ENCODE data around the gene DNAJC7. TPM values are rescaled to one million over a fixed set of nuclear protein-coding genes. Genes with fewer than 3 reads are reported as not detected.
"Not testable (repeated sequence)": the region's sequence is repeated elsewhere in the genome, so short reads cannot be mapped to it uniquely, and the experiment has no call there.

The DNAJC7 gene
- total and polyA plus RNA-seq, 4 donors, result 87.3 to 133 (median 108) TPM

DNA sequence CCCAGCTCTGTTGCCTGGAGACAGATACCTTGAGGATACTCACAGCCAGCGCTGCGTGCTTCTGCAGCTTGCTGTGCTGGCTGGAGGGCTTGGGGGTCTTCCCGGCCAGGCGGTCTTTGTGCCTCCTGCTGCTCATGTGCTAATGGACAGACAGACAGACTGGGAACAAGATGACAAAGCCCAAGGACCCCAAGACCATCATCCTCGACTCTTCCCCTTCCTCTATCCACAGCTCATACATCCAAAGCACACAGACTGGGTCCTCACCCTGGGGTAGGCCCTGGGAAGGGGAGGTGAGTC, 10.3 kb upstream of the DNAJC7 start:
- WGBS (ENCODE audit: insufficient coverage), result 23% methylated on average over 5 of the region's 5 CpGs
- H3K4me3 ChIP-seq (ENCODE audit: low read depth, low read length), result no peak overlapping the region
- no peaks in the 10 kb centered on the region for H3K27me3 ChIP-seq (ENCODE audit: control insufficient read depth, insufficient read depth, low read length)
- peaks cover 30% of the 10 kb centered on the region for H3K4me1 ChIP-seq (ENCODE audit: control insufficient read depth, insufficient read depth, low read length)
- H3K9me3 ChIP-seq (ENCODE audit: control insufficient read depth, insufficient read depth, low read length), result no peaks in the 10 kb centered on the region
- no peak overlapping the region for H3K27ac ChIP-seq (ENCODE audit: low read depth, low read length)
- no peak for DNase-seq (ENCODE audit: low read depth in 4 of 6, low spot score in 6 of 6)
- H3K36me3 ChIP-seq (ENCODE audit: control insufficient read depth, insufficient read depth, low read length), result peaks cover 31% of the 10 kb centered on the region

DNA sequence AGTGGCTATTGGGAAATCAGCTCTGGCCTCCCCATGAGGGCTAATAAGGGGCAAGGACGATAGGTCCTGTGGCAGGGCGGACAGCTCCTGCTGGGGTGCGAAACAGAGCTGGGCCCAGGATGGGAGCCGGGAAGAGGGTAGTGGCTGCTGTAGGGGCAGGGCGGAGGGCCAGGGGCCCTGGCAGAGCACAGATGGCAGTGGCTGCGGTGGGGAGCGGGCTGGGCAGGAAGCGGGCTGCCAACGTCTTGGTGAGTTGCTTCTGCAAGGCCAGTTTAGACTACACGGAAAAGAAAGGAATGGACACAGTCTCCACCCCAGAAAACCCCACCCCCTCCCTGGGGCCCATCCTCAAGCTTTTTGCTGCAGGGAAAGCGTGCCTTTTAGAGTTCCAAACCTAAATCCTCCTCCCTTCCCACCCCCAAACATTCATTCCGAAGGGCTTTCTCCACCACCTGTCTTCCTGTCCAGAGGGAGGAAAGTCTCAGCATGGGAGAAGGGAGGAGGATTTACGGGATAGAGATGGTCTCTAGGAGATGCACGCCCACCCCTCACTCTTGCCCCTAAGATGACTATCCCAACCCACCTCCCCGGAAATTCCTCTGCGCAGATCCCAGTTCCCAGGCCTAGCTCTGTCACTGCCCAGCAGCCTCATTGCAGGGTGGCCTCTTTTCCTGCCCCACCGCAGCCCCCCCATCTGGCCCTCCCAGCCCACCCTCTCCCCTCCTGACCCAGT, 9.8 kb upstream of the DNAJC7 start:
- Histone ChIP-seq H3K36me3 (ENCODE audit: control insufficient read depth, insufficient read depth, low read length) (peaks cover 36% of the 10 kb centered on the region), H3K4me1 (ENCODE audit: control insufficient read depth, insufficient read depth, low read length) (peaks cover 30% of the 10 kb centered on the region), H3K27me3 (ENCODE audit: control insufficient read depth, insufficient read depth, low read length) (no peaks in the 10 kb centered on the region), H3K4me3 (ENCODE audit: low read depth, low read length) (no peak overlapping the region), H3K27ac (ENCODE audit: low read depth, low read length) (no peak overlapping the region), H3K9me3 (ENCODE audit: control insufficient read depth, insufficient read depth, low read length) (no peaks in the 10 kb centered on the region)
- no peak for DNase-seq (ENCODE audit: low read depth in 4 of 6, low spot score in 6 of 6)
- 56% methylated on average over 6 of the region's 17 CpGs for WGBS (ENCODE audit: insufficient coverage)

DNA sequence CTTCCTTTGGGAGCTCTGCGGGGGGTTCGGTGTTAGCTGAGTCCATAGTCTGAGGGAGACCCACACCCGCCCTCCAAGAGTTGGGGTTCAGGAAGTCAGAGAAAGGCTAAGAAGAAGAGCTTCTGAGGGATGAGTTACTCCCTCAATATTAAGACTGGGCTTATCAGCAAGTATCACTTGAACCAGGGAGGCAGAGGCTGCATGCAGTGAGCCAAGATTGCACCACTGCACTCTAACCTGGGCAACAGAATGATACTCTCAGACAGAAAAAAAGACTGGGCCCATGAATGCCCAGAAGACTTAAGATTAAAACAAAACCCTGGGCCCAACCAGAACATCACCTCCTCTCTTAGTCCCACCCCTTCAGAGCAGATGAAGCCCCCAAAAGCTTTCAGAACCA, 8.7 kb upstream of the DNAJC7 start:
- WGBS (ENCODE audit: insufficient coverage), result 94% methylated on average over 2 of the region's 3 CpGs
- peaks cover 41% of the 10 kb centered on the region for H3K36me3 ChIP-seq (ENCODE audit: control insufficient read depth, insufficient read depth, low read length)
- H3K27ac ChIP-seq (ENCODE audit: low read depth, low read length), result no peak overlapping the region
- DNase-seq (ENCODE audit: low read depth in 4 of 6, low spot score in 6 of 6), result no peak
- no peak overlapping the region for H3K4me3 ChIP-seq (ENCODE audit: low read depth, low read length)
- no peaks in the 10 kb centered on the region for H3K9me3 ChIP-seq (ENCODE audit: control insufficient read depth, insufficient read depth, low read length)
- H3K4me1 ChIP-seq (ENCODE audit: control insufficient read depth, insufficient read depth, low read length), result peaks cover 33% of the 10 kb centered on the region
- no peaks in the 10 kb centered on the region for H3K27me3 ChIP-seq (ENCODE audit: control insufficient read depth, insufficient read depth, low read length)

DNA sequence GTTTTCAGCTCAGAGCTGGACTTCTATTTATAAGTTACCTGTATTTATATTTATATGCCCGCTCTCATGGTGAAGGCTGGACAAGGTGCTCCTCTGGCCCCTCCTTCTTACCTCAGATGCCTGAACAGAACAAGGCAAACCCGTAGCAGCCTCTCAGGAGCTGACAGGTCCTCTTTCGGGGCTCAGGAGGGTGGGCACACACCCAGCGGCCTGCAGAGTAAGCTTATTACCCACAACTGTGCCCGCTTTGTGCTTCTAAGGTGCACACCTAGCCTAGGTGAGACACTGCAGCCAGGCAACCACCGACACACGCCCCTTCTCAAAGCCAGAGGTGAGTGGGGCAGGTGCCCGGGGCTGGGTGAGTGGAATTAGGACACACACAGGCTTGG, 7.9 kb upstream of the DNAJC7 start:
- 69% methylated on average over 4 of the region's 8 CpGs for WGBS (ENCODE audit: insufficient coverage)
- H3K36me3 ChIP-seq (ENCODE audit: control insufficient read depth, insufficient read depth, low read length), result peaks cover 41% of the 10 kb centered on the region
- H3K4me3 ChIP-seq (ENCODE audit: low read depth, low read length), result peak overlapping the region; percentile 12
- DNase-seq (ENCODE audit: low read depth in 4 of 6, low spot score in 6 of 6), result no peak
- peaks cover 38% of the 10 kb centered on the region for H3K4me1 ChIP-seq (ENCODE audit: control insufficient read depth, insufficient read depth, low read length)
- no peaks in the 10 kb centered on the region for H3K27me3 ChIP-seq (ENCODE audit: control insufficient read depth, insufficient read depth, low read length)
- H3K9me3 ChIP-seq (ENCODE audit: control insufficient read depth, insufficient read depth, low read length), result no peaks in the 10 kb centered on the region
- H3K27ac ChIP-seq (ENCODE audit: low read depth, low read length), result no peak overlapping the region

DNA sequence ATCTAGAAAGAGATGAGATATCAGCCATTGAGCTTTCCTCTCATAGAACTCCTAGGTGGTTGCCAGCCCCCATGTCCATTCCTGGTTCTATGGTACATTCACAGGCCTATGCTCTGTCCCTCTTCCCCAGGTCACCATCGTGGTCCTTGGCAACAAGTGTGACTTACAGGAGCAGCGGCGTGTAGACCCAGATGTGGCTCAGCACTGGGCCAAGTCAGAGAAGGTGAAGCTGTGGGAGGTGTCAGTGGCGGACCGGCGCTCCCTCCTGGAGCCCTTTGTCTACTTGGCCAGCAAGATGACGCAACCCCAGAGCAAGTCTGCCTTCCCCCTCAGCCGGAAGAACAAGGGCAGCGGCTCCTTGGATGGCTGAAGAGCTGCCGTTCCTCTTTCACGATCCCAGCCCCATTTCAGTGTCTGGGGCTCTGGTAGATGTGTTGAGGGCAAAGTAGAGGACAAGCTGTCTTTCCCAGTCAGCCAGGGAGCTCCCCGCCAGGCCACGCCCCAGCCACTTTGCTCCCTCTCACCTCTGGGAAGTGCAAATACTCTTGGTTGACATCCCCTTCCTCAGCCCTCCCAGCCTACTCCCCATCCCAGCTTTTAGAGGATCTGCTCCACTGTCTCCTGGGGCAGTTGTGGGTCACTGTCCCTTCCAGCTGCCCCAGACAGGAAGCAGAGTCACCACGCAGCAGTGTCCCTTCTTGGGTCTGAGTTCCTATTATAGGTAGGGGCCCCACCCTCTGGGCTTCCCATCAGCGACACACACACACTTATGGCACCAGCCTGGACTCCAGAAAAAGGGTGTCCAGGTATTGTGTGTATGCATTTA, 6.5 kb upstream of the DNAJC7 start:
- H3K4me3 ChIP-seq (ENCODE audit: low read depth, low read length), result no peak overlapping the region
- 92% methylated on average over 9 of the region's 15 CpGs for WGBS (ENCODE audit: insufficient coverage)
- H3K36me3 ChIP-seq (ENCODE audit: control insufficient read depth, insufficient read depth, low read length), result peaks cover 40% of the 10 kb centered on the region
- peaks cover 41% of the 10 kb centered on the region for H3K4me1 ChIP-seq (ENCODE audit: control insufficient read depth, insufficient read depth, low read length)
- no peaks in the 10 kb centered on the region for H3K27me3 ChIP-seq (ENCODE audit: control insufficient read depth, insufficient read depth, low read length)
- no peak for DNase-seq (ENCODE audit: low read depth in 4 of 6, low spot score in 6 of 6)
- no peaks in the 10 kb centered on the region for H3K9me3 ChIP-seq (ENCODE audit: control insufficient read depth, insufficient read depth, low read length)
- H3K27ac ChIP-seq (ENCODE audit: low read depth, low read length), result no peak overlapping the region

DNA sequence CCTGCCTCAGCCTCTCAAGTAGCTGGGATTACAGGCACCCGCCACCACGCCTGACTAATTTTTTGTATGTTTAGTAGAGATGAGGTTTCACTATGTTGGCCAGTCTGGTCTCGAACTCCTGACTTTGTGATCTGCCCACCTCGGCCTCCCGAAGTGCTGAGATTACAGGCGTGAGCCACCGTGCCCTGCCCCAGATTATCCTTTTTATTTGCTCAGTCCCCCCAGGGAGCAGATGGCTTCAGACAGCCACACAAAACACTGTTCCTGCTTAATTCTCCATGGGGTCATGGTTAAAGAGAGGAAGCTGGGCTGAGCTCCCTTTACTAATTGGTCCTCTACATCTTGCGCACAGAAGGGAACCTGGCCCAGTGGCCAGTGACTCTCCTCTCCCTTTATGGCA, 3.6 kb upstream of the DNAJC7 start:
- H3K27ac ChIP-seq (ENCODE audit: low read depth, low read length); H3K27me3 ChIP-seq (ENCODE audit: control insufficient read depth, insufficient read depth, low read length); DNase-seq (ENCODE audit: low read depth in 4 of 6, low spot score in 6 of 6); H3K9me3 ChIP-seq (ENCODE audit: control insufficient read depth, insufficient read depth, low read length): not testable (repeated sequence)
- Histone ChIP-seq H3K36me3 (ENCODE audit: control insufficient read depth, insufficient read depth, low read length) (peaks cover 40% of the 10 kb centered on the region), H3K4me1 (ENCODE audit: control insufficient read depth, insufficient read depth, low read length) (peaks cover 35% of the 10 kb centered on the region), H3K4me3 (ENCODE audit: low read depth, low read length) (peak overlapping the region; percentile 80)
- no CpG with 5 or more reads among the region's 8 CpGs for WGBS (ENCODE audit: insufficient coverage)

DNA sequence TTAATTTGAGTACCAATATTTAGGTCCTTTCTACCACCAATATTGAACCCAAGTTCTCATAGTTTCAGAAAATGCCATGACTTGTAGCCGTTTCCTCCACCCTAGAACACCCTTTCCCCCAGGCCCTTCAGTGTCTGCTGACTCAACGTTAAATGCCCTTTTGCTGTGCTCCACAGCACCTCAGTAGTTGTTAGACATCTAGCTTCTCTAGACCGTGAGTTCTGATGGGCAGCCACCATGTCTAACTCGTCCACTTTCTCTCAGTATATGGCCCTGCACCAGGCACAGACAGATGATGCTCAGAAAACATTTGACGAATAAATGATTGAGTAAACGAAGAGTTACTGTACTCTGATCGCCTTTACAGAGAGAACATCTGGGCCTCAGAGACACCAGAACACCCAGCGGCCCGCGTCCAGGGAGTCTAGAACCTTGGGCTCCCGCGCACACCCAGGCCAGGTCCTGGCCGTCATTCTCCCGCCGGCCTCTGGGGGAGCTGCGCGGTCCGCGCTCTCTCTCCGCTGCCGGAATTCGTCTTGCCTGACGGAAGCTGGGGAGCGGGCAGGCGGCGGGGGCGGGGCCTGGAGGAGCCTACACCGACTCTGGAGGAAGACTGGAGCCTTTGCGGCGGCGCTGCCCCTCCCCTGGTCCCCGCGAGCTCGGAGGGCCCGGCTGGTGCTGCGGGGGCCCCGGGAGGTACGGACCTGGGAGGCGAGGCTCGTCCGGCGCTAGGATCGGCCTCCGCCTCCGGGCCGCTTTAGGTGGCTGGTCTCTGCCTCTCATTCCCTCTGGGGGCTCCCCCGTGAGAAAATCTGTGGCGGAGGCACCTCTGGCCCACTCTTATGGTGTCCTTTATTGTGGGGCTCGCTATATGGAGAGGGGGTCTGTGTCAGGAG, 2.5 kb upstream of the DNAJC7 start, which contains the start of gene NKIRAS2:
Gene NKIRAS2, plus strand, starts transcription at position 582 of the 896 bp plus-strand sequence. CDS start 1,488 bp downstream, outside the sequence.
- Histone ChIP-seq H3K27ac (ENCODE audit: low read depth, low read length) (peak within 1 kb of the TSS; percentile 45), H3K4me1 (ENCODE audit: control insufficient read depth, insufficient read depth, low read length) (peaks cover 37% of the 10 kb centered on the region), H3K9me3 (ENCODE audit: control insufficient read depth, insufficient read depth, low read length) (no peaks in the 10 kb centered on the region), H3K36me3 (ENCODE audit: control insufficient read depth, insufficient read depth, low read length) (peaks cover 42% of the 10 kb centered on the region), H3K27me3 (ENCODE audit: control insufficient read depth, insufficient read depth, low read length) (no peaks in the 10 kb centered on the region), H3K4me3 (ENCODE audit: low read depth, low read length) (peak within 1 kb of the TSS; percentile 80)
- peak; percentile 49 to 96 (median 77) for DNase-seq (ENCODE audit: low read depth in 4 of 6, low spot score in 6 of 6)
- 5% methylated on average over 46 of the region's 49 CpGs for WGBS (ENCODE audit: insufficient coverage)

DNA sequence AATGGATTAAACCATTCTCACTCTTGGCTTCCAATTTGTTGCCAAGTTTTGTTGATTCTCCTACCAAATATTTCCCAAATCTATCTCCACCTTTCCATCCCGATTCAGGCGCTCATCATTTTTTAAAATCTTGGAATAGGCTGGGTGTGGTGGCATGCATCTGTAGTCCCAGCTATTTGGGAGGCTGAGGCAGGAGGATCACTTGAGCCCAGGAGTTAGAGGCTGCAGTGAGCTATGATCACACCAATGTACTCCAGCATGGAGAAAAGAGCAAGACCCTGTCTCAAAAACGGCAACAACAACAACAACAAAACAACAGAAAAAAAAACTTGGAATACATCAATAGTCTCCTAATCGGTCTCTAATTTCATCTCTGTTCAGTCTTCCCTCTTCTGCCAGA, 1.7 kb upstream of the DNAJC7 start:
- Histone ChIP-seq H3K4me1 (ENCODE audit: control insufficient read depth, insufficient read depth, low read length) (peaks cover 32% of the 10 kb centered on the region), H3K9me3 (ENCODE audit: control insufficient read depth, insufficient read depth, low read length) (no peaks in the 10 kb centered on the region), H3K27me3 (ENCODE audit: control insufficient read depth, insufficient read depth, low read length) (no peaks in the 10 kb centered on the region), H3K36me3 (ENCODE audit: control insufficient read depth, insufficient read depth, low read length) (peaks cover 34% of the 10 kb centered on the region), H3K27ac (ENCODE audit: low read depth, low read length) (no peak overlapping the region), H3K4me3 (ENCODE audit: low read depth, low read length) (no peak overlapping the region)
- WGBS (ENCODE audit: insufficient coverage), result 100% methylated on average over 2 of the region's 4 CpGs
- DNase-seq (ENCODE audit: low read depth in 4 of 6, low spot score in 6 of 6), result no peak

DNA sequence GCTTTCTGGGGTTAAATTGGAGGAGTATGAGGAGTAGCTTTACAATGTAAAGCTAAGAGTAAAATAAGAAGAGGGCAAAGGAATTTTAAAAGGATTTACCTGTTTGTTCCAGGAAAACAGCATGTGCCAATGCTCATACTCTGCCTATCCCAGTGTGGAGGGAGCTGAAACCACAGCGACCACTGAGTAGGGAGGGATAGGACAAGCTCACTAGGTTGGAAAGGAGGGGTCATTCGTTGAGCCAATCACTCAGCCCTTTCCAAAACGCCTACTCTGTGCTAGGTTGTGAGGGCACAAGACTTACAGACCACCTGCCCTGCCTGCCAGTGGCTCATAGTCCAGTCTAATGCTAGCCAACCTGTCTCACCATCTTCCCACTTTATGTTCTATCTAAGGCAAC, 1.1 kb upstream of the DNAJC7 start:
- Histone ChIP-seq H3K27me3 (ENCODE audit: control insufficient read depth, insufficient read depth, low read length) (no peaks in the 10 kb centered on the region), H3K4me3 (ENCODE audit: low read depth, low read length) (peak overlapping the region; percentile 98), H3K4me1 (ENCODE audit: control insufficient read depth, insufficient read depth, low read length) (peaks cover 36% of the 10 kb centered on the region), H3K36me3 (ENCODE audit: control insufficient read depth, insufficient read depth, low read length) (peaks cover 28% of the 10 kb centered on the region), H3K27ac (ENCODE audit: low read depth, low read length) (peak overlapping the region; percentile 96), H3K9me3 (ENCODE audit: control insufficient read depth, insufficient read depth, low read length) (no peaks in the 10 kb centered on the region)
- DNase-seq (ENCODE audit: low read depth in 4 of 6, low spot score in 6 of 6), result no peak
- WGBS (ENCODE audit: insufficient coverage), result 30% methylated on average over 2 of the region's 3 CpGs

Data from spinal cord (tissue), 10 donors.